Measurements from ENCODE around the gene THRAP3.

DNA sequence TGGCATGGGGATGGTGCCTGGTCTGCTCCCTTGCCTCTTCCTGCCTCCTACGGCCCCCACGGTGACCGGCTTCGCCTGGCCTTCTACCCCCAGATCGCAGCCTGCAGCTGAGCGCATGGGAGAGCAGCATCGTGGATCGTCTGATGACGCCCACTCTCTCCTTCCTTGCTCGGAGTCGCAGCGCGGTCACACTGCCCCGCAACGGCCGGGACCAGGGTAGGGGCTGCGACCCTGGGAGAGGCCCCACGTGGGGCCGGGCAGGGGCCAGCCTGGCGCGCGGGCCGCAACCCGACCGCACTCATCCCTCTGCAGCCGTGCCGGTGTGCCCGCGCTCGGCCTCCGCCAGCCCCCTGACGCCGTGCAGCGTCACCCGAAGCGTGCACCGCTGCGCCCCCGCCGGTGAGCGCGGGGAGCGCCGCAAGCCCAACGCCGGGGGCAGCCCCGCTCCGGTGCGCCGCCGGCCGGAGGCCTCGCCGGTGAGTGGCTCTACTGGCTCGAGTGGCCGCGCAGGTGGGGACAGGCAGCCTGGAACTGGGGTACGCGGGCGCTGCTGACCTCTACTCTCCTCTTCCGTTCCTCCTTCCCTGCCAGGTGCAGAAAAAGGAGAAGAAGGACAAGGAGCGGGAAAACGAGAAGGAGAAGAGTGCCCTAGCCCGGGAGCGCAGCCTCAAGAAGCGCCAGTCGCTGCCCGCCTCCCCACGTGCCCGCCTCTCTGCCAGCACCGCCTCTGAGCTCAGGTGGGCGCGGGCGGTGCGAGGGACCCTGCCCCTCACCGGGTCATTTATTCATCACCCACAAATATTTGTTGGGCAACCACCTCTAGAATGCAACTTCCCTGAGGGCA lies 47.9 kb upstream of the THRAP3 start:
- TF ChIP-seq, protein P1, sequence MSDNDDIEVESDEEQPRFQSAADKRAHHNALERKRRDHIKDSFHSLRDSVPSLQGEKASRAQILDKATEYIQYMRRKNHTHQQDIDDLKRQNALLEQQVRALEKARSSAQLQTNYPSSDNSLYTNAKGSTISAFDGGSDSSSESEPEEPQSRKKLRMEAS (CRISPR knock-in tag; IDR thresholded peaks at IDR 0.05): peak; percentile 63; the same call in 1 of the 2 replicates
- TF ChIP-seq, protein P2, sequence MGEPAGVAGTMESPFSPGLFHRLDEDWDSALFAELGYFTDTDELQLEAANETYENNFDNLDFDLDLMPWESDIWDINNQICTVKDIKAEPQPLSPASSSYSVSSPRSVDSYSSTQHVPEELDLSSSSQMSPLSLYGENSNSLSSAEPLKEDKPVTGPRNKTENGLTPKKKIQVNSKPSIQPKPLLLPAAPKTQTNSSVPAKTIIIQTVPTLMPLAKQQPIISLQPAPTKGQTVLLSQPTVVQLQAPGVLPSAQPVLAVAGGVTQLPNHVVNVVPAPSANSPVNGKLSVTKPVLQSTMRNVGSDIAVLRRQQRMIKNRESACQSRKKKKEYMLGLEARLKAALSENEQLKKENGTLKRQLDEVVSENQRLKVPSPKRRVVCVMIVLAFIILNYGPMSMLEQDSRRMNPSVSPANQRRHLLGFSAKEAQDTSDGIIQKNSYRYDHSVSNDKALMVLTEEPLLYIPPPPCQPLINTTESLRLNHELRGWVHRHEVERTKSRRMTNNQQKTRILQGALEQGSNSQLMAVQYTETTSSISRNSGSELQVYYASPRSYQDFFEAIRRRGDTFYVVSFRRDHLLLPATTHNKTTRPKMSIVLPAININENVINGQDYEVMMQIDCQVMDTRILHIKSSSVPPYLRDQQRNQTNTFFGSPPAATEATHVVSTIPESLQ (CRISPR knock-in tag; IDR thresholded peaks at IDR 0.05): no peak
- TF ChIP-seq, protein P3, sequence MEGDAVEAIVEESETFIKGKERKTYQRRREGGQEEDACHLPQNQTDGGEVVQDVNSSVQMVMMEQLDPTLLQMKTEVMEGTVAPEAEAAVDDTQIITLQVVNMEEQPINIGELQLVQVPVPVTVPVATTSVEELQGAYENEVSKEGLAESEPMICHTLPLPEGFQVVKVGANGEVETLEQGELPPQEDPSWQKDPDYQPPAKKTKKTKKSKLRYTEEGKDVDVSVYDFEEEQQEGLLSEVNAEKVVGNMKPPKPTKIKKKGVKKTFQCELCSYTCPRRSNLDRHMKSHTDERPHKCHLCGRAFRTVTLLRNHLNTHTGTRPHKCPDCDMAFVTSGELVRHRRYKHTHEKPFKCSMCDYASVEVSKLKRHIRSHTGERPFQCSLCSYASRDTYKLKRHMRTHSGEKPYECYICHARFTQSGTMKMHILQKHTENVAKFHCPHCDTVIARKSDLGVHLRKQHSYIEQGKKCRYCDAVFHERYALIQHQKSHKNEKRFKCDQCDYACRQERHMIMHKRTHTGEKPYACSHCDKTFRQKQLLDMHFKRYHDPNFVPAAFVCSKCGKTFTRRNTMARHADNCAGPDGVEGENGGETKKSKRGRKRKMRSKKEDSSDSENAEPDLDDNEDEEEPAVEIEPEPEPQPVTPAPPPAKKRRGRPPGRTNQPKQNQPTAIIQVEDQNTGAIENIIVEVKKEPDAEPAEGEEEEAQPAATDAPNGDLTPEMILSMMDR (IDR thresholded peaks at IDR 0.05): peak; percentile 60; the same call in 1 of the 2 replicates
- TF ChIP-seq ZNF671 (CRISPR knock-in tag; IDR thresholded peaks at IDR 0.05) (no peak), NFE2L1 (CRISPR knock-in tag; IDR thresholded peaks at IDR 0.05) (no peak)
- TF ChIP-seq, protein P4, sequence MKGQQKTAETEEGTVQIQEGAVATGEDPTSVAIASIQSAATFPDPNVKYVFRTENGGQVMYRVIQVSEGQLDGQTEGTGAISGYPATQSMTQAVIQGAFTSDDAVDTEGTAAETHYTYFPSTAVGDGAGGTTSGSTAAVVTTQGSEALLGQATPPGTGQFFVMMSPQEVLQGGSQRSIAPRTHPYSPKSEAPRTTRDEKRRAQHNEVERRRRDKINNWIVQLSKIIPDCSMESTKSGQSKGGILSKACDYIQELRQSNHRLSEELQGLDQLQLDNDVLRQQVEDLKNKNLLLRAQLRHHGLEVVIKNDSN (CRISPR knock-in tag; IDR thresholded peaks at IDR 0.05): no peak
- TF ChIP-seq, protein P5, sequence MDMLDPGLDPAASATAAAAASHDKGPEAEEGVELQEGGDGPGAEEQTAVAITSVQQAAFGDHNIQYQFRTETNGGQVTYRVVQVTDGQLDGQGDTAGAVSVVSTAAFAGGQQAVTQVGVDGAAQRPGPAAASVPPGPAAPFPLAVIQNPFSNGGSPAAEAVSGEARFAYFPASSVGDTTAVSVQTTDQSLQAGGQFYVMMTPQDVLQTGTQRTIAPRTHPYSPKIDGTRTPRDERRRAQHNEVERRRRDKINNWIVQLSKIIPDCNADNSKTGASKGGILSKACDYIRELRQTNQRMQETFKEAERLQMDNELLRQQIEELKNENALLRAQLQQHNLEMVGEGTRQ (CRISPR knock-in tag; IDR thresholded peaks at IDR 0.05): 0 out of 2 replicates have a peak, but pooled peaks have one; percentile 15
